ENCODE results near the gene FANCM.

Gene FANCM

GRCh38 chr14:45222485-45223262, 86.9 kb downstream of the FANCM start:
- H3K4me3 ChIP-seq (ENCODE audit: low read depth, low read length, poor library complexity, severe bottlenecking) = no peak overlapping the region
- H3K36me3 ChIP-seq (ENCODE audit: insufficient read depth, low read length) = peaks cover 81% of the 10 kb centered on the region
- H3K4me2 ChIP-seq (ENCODE audit: low read length) = no peak overlapping the region
- H3K79me2 ChIP-seq (ENCODE audit: insufficient read depth, low read length) = no peaks in the 10 kb centered on the region
- H3K9ac ChIP-seq (ENCODE audit: low read length) = no peak overlapping the region
- H3K9me2 ChIP-seq (ENCODE audit: low read depth, low read length) = no peaks in the 10 kb centered on the region
- H2AFZ ChIP-seq (ENCODE audit: low read length) = no peak overlapping the region
- no peak overlapping the region for H3K27ac ChIP-seq (ENCODE audit: low read depth, low read length, poor library complexity, severe bottlenecking)
- no peaks in the 10 kb centered on the region for H3K27me3 ChIP-seq (ENCODE audit: insufficient read depth, low read length)
- no peak for TF ChIP-seq EZH2 (IDR thresholded peaks at IDR 0.05; ENCODE audit: borderline replicate concordance, low read length)
- H4K20me1 ChIP-seq (ENCODE audit: insufficient read depth, low read length) = no peaks in the 10 kb centered on the region
- H3F3A ChIP-seq (ENCODE audit: insufficient read depth, low read length) = no peaks in the 10 kb centered on the region; the same call in 1 of the 2 replicates
- H3K9me3 ChIP-seq (ENCODE audit: low read length) = no peaks in the 10 kb centered on the region
- no peaks in the 10 kb centered on the region for H3K4me1 ChIP-seq (ENCODE audit: insufficient read depth, low read length, severe bottlenecking)

GRCh38 chr14:45227566-45227965, 91.8 kb downstream of the FANCM start:
- Histone ChIP-seq H3K9me2 (ENCODE audit: low read depth, low read length) (no peaks in the 10 kb centered on the region), H2AFZ (ENCODE audit: low read length) (no peak overlapping the region), H3K4me2 (ENCODE audit: low read length) (no peak overlapping the region), H3K9ac (ENCODE audit: low read length) (no peak overlapping the region), H3K4me3 (ENCODE audit: low read depth, low read length, poor library complexity, severe bottlenecking) (no peak overlapping the region), H3K9me3 (ENCODE audit: low read length) (no peaks in the 10 kb centered on the region), H3F3A (ENCODE audit: insufficient read depth, low read length) (no peaks in the 10 kb centered on the region; the same call in 1 of the 2 replicates), H3K4me1 (ENCODE audit: insufficient read depth, low read length, severe bottlenecking) (no peaks in the 10 kb centered on the region), H3K79me2 (ENCODE audit: insufficient read depth, low read length) (no peaks in the 10 kb centered on the region), H3K36me3 (ENCODE audit: insufficient read depth, low read length) (peaks cover 99% of the 10 kb centered on the region), H3K27ac (ENCODE audit: low read depth, low read length, poor library complexity, severe bottlenecking) (no peak overlapping the region), H3K27me3 (ENCODE audit: insufficient read depth, low read length) (no peaks in the 10 kb centered on the region), H4K20me1 (ENCODE audit: insufficient read depth, low read length) (no peaks in the 10 kb centered on the region)
- TF ChIP-seq EZH2 (IDR thresholded peaks at IDR 0.05; ENCODE audit: borderline replicate concordance, low read length) (no peak), CTCF (IDR thresholded peaks at IDR 0.05; ENCODE audit: low read length) (no peak)

DNA sequence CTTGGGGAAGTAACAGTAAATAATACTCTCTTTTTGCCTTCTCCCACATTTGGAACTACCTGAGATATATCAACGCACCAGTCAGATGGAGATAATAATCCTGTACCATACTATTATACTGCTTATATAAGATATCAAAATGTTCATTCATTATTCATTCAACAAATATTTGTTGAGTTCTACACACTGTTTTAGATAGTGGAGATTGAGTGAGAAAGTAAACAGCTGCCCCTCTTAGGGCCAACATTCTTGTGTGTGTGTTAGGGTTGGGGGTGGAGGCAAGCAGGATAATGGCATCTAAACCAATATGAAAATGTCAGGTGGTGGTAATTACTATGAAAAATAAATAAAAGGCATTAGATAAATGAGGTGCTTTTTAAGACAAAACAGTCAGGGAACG, 103.3 kb downstream of the FANCM start:
- Histone ChIP-seq H3K36me3 (ENCODE audit: insufficient read depth, low read length) (peaks cover 60% of the 10 kb centered on the region), H3K4me2 (ENCODE audit: low read length) (no peak overlapping the region), H2AFZ (ENCODE audit: low read length) (no peak overlapping the region), H3K27ac (ENCODE audit: low read depth, low read length, poor library complexity, severe bottlenecking) (no peak overlapping the region), H3F3A (ENCODE audit: insufficient read depth, low read length) (no peaks in the 10 kb centered on the region), H3K4me3 (ENCODE audit: low read depth, low read length, poor library complexity, severe bottlenecking) (no peak overlapping the region), H3K9me3 (ENCODE audit: low read length) (no peaks in the 10 kb centered on the region), H3K27me3 (ENCODE audit: insufficient read depth, low read length) (no peaks in the 10 kb centered on the region), H3K79me2 (ENCODE audit: insufficient read depth, low read length) (peaks cover 41% of the 10 kb centered on the region), H3K9ac (ENCODE audit: low read length) (no peak overlapping the region), H3K9me2 (ENCODE audit: low read depth, low read length) (no peaks in the 10 kb centered on the region), H4K20me1 (ENCODE audit: insufficient read depth, low read length) (no peaks in the 10 kb centered on the region), H3K4me1 (ENCODE audit: insufficient read depth, low read length, severe bottlenecking) (no peaks in the 10 kb centered on the region)
- TF ChIP-seq CTCF (IDR thresholded peaks at IDR 0.05; ENCODE audit: low read length) (no peak), EZH2 (IDR thresholded peaks at IDR 0.05; ENCODE audit: borderline replicate concordance, low read length) (no peak)

GRCh38 chr14:45242706-45243105, 107.0 kb downstream of the FANCM start:
- Histone ChIP-seq H3F3A (ENCODE audit: insufficient read depth, low read length) (no peaks in the 10 kb centered on the region), H3K79me2 (ENCODE audit: insufficient read depth, low read length) (peaks cover 78% of the 10 kb centered on the region), H3K4me2 (ENCODE audit: low read length) (no peak overlapping the region), H3K9me2 (ENCODE audit: low read depth, low read length) (no peaks in the 10 kb centered on the region), H3K9me3 (ENCODE audit: low read length) (no peaks in the 10 kb centered on the region), H3K27me3 (ENCODE audit: insufficient read depth, low read length) (no peaks in the 10 kb centered on the region), H3K4me3 (ENCODE audit: low read depth, low read length, poor library complexity, severe bottlenecking) (no peak overlapping the region), H4K20me1 (ENCODE audit: insufficient read depth, low read length) (no peaks in the 10 kb centered on the region), H3K4me1 (ENCODE audit: insufficient read depth, low read length, severe bottlenecking) (peaks cover 12% of the 10 kb centered on the region), H2AFZ (ENCODE audit: low read length) (no peak overlapping the region), H3K36me3 (ENCODE audit: insufficient read depth, low read length) (peaks cover 53% of the 10 kb centered on the region), H3K27ac (ENCODE audit: low read depth, low read length, poor library complexity, severe bottlenecking) (no peak overlapping the region), H3K9ac (ENCODE audit: low read length) (no peak overlapping the region)
- TF ChIP-seq CTCF (IDR thresholded peaks at IDR 0.05; ENCODE audit: low read length) (no peak), EZH2 (IDR thresholded peaks at IDR 0.05; ENCODE audit: borderline replicate concordance, low read length) (no peak)
